K562 (cell line): ENCODE data around the gene KIF25. TPM values are rescaled to one million over a fixed set of nuclear protein-coding genes. Genes with fewer than 3 reads are reported as not detected.

ENCODE experiments used
- ARID2 ChIP-seq: fragments of 450-650 bp; IDR thresholded peaks from 2 replicates; pipeline ENCODE4 v1.6.1; 2017; ENCODE audit warnings: antibody characterized with exemption, mild to moderate bottlenecking
- CEBPG ChIP-seq, 3 experiments: fragments of 200-800 bp in 1 of 3; sonication (Bioruptor generic) in 1 of 3; sonication (generic) in 1 of 3; formaldehyde crosslinking in 1 of 3; IDR thresholded peaks in 2 of 3; conservative IDR thresholded peaks in 1 of 3; 2 replicates each; pipeline versions ENCODE4 v1.6.1 to v1.8.0; 2016 to 2022; ENCODE audit warnings: missing compliant biosample characterization in 2 of 3, missing genetic modification characterization in 2 of 3, mild to moderate bottlenecking in 1 of 3, missing genetic modification reagents in 1 of 3
- E2F1 ChIP-seq: sonication (generic); formaldehyde crosslinking; IDR thresholded peaks from 2 replicates; pipeline ENCODE4 v1.8.1; 2023; ENCODE audit warnings: mild to moderate bottlenecking, missing genetic modification reagents, moderate library complexity
- FOS ChIP-seq: IDR thresholded peaks from 3 replicates; pipeline ENCODE4 v1.6.1; 2011; ENCODE audit not compliant: insufficient read length; ENCODE audit errors: extremely low read depth
- FOXP4 ChIP-seq: sonication (generic); formaldehyde crosslinking; IDR thresholded peaks from 2 replicates; pipeline ENCODE4 v1.8.0; 2022; ENCODE audit warnings: mild to moderate bottlenecking, missing genetic modification reagents, borderline replicate concordance
- PTBP1 ChIP-seq: fragments of 200-400 bp; formaldehyde crosslinking; IDR thresholded peaks from 2 replicates; pipeline ENCODE4 v1.6.1; 2017; ENCODE audit warnings: low read depth, low read length
- RBM15 ChIP-seq: fragments of 200-400 bp; formaldehyde crosslinking; IDR thresholded peaks from 2 replicates; pipeline ENCODE4 v1.6.1; 2018; ENCODE audit warnings: mild to moderate bottlenecking, low read length, moderate library complexity; ENCODE audit not compliant: insufficient read depth
- REST ChIP-seq, 2 experiments: fragments of 450-650 bp; formaldehyde crosslinking in 1 of 2; IDR thresholded peaks; 2 replicates each; pipeline versions ENCODE4 v1.4.0 to v1.6.1; 2014 to 2020; ENCODE audit warnings: mild to moderate bottlenecking in 2 of 2, borderline replicate concordance in 1 of 2, low read depth in 1 of 2
- STAG1 ChIP-seq: sonication (generic); formaldehyde crosslinking; IDR thresholded peaks from 2 replicates; pipeline ENCODE4 v1.5.0; 2020; ENCODE audit warnings: missing genetic modification reagents, borderline replicate concordance
- ZNF23 ChIP-seq: fragments of 250-450 bp; sonication (Bioruptor Pico); IDR thresholded peaks from 2 replicates; pipeline ENCODE4 v1.4.0; 2020; ENCODE audit warnings: mild to moderate bottlenecking
- ZNF511 ChIP-seq: sonication (generic); formaldehyde crosslinking; IDR thresholded peaks from 2 replicates; pipeline ENCODE4 v1.8.0; 2022; ENCODE audit warnings: mild to moderate bottlenecking, missing genetic modification reagents
- polyA plus RNA-seq, 8 experiments: library from polyadenylated mRNA; depleted of rRNA in 4 of 8; stranded (reverse) in 5 of 8; unstranded in 3 of 8; fragments of >200 nt; fragmentation: Nextera tagmentation in 2 of 8; fragmentation: Illumina TruSeq in 1 of 8; extraction: Ambion mirVana in 2 of 8; extraction: Trizol in 1 of 8; gene quantifications; 2 replicates each; pipeline versions ENCODE4 v1.2.1 to v1.2.3, GENCODE V29; 2011 to 2014; ENCODE audit warnings: inconsistent platforms in 1 of 8, missing spikeins in 1 of 8
- total RNA-seq, 7 experiments: library from RNA; depleted of rRNA in 6 of 7; stranded (reverse); fragments of >200 nt in 6 of 7; fragmentation: Illumina TruSeq in 2 of 7; extraction: Trizol in 2 of 7; gene quantifications; 2 replicates each; pipeline versions ENCODE4 v1.2.1 to v1.2.3, GENCODE V29; 2011 to 2021; ENCODE audit warnings: low replicate concordance in 1 of 7

The KIF25 gene
- total and polyA plus RNA-seq, 9 of the 15 experiments (the other 6 are each of a cell fraction or from before 2014, with no cell fraction given), result 0.04 to 0.49 (median 0.23) TPM; not detected in 5

GRCh38 chr6:168054765-168055560 lies 57.5 kb downstream of the KIF25 start (continued):
- no peak for TF ChIP-seq REST (IDR thresholded peaks at IDR 0.05; ENCODE audit: borderline replicate concordance)
- no peak for TF ChIP-seq REST (CRISPR knock-in tag; IDR thresholded peaks at IDR 0.05; ENCODE audit: low read depth)
- no peak for TF ChIP-seq ZNF511 (CRISPR knock-in tag)
- TF ChIP-seq CEBPG (CRISPR knock-in tag; IDR thresholded peaks at IDR 0.05), result no peak
- TF ChIP-seq CEBPG (tag; conservative IDR thresholded peaks at IDR 0.05 in 1 of 2, IDR thresholded peaks at IDR 0.05 in 1 of 2), result no peak
- TF ChIP-seq FOXP4 (CRISPR knock-in tag), result no peak
- TF ChIP-seq RBM15, result no peak
- no peak for TF ChIP-seq STAG1 (CRISPR knock-in tag)
- TF ChIP-seq E2F1 (CRISPR knock-in tag), result no peak
- no peak for TF ChIP-seq ZNF23 (CRISPR knock-in tag)
- TF ChIP-seq FOS, result no peak
- no peak for TF ChIP-seq ARID2
- TF ChIP-seq PTBP1, result no peak
